ENCODE data around the gene DNAAF5. TPM values are rescaled to one million over a fixed set of nuclear protein-coding genes. Genes with fewer than 3 reads are reported as not detected.
"Not testable (repeated sequence)": the region's sequence is repeated elsewhere in the genome, so short reads cannot be mapped to it uniquely, and the experiment has no call there.

DNAAF5 gene
- total RNA-seq, 6 experiments from 2014 or later, result 9.5 to 22.8 (median 10.5) TPM

- ATAC-seq (no peak), DNase-seq (no peak)
- WGBS (ENCODE audit: insufficient coverage, low coverage, low lambda C conversion rate, missing lambda C conversion rate), result 93% methylated on average over 3 of the region's 5 CpGs
- H3K4me3 ChIP-seq, result no peak overlapping the region
- H3K9me3 ChIP-seq, result no peaks in the 10 kb centered on the region
- H3K4me1 ChIP-seq, result no peaks in the 10 kb centered on the region
- H3K36me3 ChIP-seq, result no peaks in the 10 kb centered on the region
- no peak for TF ChIP-seq CTCF (IDR thresholded peaks at IDR 0.05)
- TF ChIP-seq POLR2A (IDR thresholded peaks at IDR 0.05), result no peak
- intact Hi-C loops (cut with DNase I), result no loop called here
- H3K27me3 ChIP-seq, result no peaks in the 10 kb centered on the region
- no peak overlapping the region for H3K27ac ChIP-seq
These were observed 67.7 kb downstream of the DNAAF5 start for GRCh38 chr7:794207-794606.

GRCh38 chr7:794671-795329 is 68.3 kb downstream of the DNAAF5 start:
- Histone ChIP-seq H3K9me3 (no peaks in the 10 kb centered on the region), H3K4me1 (no peaks in the 10 kb centered on the region), H3K36me3 (no peaks in the 10 kb centered on the region), H3K27me3 (no peaks in the 10 kb centered on the region), H3K4me3 (no peak overlapping the region), H3K27ac (no peak overlapping the region)
- TF ChIP-seq CTCF (IDR thresholded peaks at IDR 0.05), result no peak
- TF ChIP-seq POLR2A (IDR thresholded peaks at IDR 0.05), result no peak
- ATAC-seq (peak in 1 of 4 donors; percentile 34), DNase-seq (no peak)
- intact Hi-C loops (cut with DNase I), result no loop called here
- WGBS (ENCODE audit: insufficient coverage, low coverage, low lambda C conversion rate, missing lambda C conversion rate), result 100% methylated on average over 3 of the region's 31 CpGs

GRCh38 chr7:796434-797169 is 70.1 kb downstream of the DNAAF5 start:
- H3K36me3 ChIP-seq; H3K27me3 ChIP-seq; H3K27ac ChIP-seq; ATAC-seq; H3K9me3 ChIP-seq; H3K4me3 ChIP-seq; intact Hi-C loops (cut with DNase I); H3K4me1 ChIP-seq; DNase-seq: not testable (repeated sequence)
- WGBS (ENCODE audit: insufficient coverage, low coverage, low lambda C conversion rate, missing lambda C conversion rate), result 67% methylated on average over 5 of the region's 10 CpGs

- no peaks in the 10 kb centered on the region for H3K9me3 ChIP-seq
- no peak for DNase-seq
- H3K27me3 ChIP-seq, result no peaks in the 10 kb centered on the region
- no peaks in the 10 kb centered on the region for H3K36me3 ChIP-seq
- no peak overlapping the region for H3K4me3 ChIP-seq
- intact Hi-C loops (cut with DNase I), result no loop called here
- H3K4me1 ChIP-seq, result no peaks in the 10 kb centered on the region
- H3K27ac ChIP-seq, result no peak overlapping the region
- TF ChIP-seq CTCF (IDR thresholded peaks at IDR 0.05), result no peak
- no peak for TF ChIP-seq POLR2A (IDR thresholded peaks at IDR 0.05)
- 97% methylated on average over 6 of the region's 12 CpGs for WGBS (ENCODE audit: insufficient coverage, low coverage, low lambda C conversion rate, missing lambda C conversion rate)
- ATAC-seq, result no peak
These were observed 72.5 kb downstream of the DNAAF5 start for GRCh38 chr7:798921-799470.

- H3K27ac ChIP-seq, result no peak overlapping the region
- no peaks in the 10 kb centered on the region for H3K4me1 ChIP-seq
- no peaks in the 10 kb centered on the region for H3K36me3 ChIP-seq
- no peaks in the 10 kb centered on the region for H3K9me3 ChIP-seq
- intact Hi-C loops (cut with DNase I), result no loop called here
- H3K27me3 ChIP-seq, result no peaks in the 10 kb centered on the region
- no peak for DNase-seq
- H3K4me3 ChIP-seq, result no peak overlapping the region
- ATAC-seq, result no peak
- TF ChIP-seq POLR2A (IDR thresholded peaks at IDR 0.05), result no peak
- TF ChIP-seq CTCF (IDR thresholded peaks at IDR 0.05), result no peak
- 91% methylated on average over 6 of the region's 7 CpGs for WGBS (ENCODE audit: insufficient coverage, low coverage, low lambda C conversion rate, missing lambda C conversion rate)
These were observed 74.2 kb downstream of the DNAAF5 start for GRCh38 chr7:800692-801091.

GRCh38 chr7:801351-801750 is 74.9 kb downstream of the DNAAF5 start:
- 57% methylated on average over 6 of the region's 6 CpGs for WGBS (ENCODE audit: insufficient coverage, low coverage, low lambda C conversion rate, missing lambda C conversion rate)
- H3K4me1 ChIP-seq; intact Hi-C loops (cut with DNase I); H3K9me3 ChIP-seq; H3K36me3 ChIP-seq; H3K27me3 ChIP-seq; H3K27ac ChIP-seq; DNase-seq; ATAC-seq; H3K4me3 ChIP-seq: not testable (repeated sequence)
